ENCODE measurements around the gene TBC1D3B.

The TBC1D3B gene

GRCh38 chr17:36144014-36144413 is 32.4 kb downstream of the TBC1D3B start:
- no peak overlapping the region for H3K27ac ChIP-seq (ENCODE audit: low read depth, low read length)
- H3K27me3 ChIP-seq (ENCODE audit: low read length) = no peaks in the 10 kb centered on the region
- H3K4me2 ChIP-seq (ENCODE audit: low read depth, low read length, poor library complexity, severe bottlenecking) = no peak overlapping the region
- no peak for TF ChIP-seq CTCF (IDR thresholded peaks at IDR 0.05; ENCODE audit: insufficient read depth, low read length, poor library complexity, severe bottlenecking)
- no peak for TF ChIP-seq EZH2phosphoT487 (conservative IDR thresholded peaks at IDR 0.05; ENCODE audit: low read length)
- H3K36me3 ChIP-seq (ENCODE audit: low read length) = no peaks in the 10 kb centered on the region
- H3K9me2 ChIP-seq (replicated peaks; ENCODE audit: insufficient read depth, low read length) = no peaks in the 10 kb centered on the region
- no peaks in the 10 kb centered on the region for H3F3A ChIP-seq (ENCODE audit: insufficient read depth)
- H3K9ac ChIP-seq (ENCODE audit: low read length) = no peak overlapping the region
- H4K20me1 ChIP-seq (ENCODE audit: low read depth, low read length) = no peaks in the 10 kb centered on the region
- H3K79me2 ChIP-seq (ENCODE audit: insufficient read depth, low read length) = no peaks in the 10 kb centered on the region
- no peak overlapping the region for H3K4me3 ChIP-seq (ENCODE audit: insufficient read depth, low read length, poor library complexity, severe bottlenecking)
- H2AFZ ChIP-seq (ENCODE audit: low read depth, low read length, severe bottlenecking) = no peak overlapping the region
- H3K9me3 ChIP-seq (ENCODE audit: insufficient read depth, low read length) = no peaks in the 10 kb centered on the region

- Histone ChIP-seq H2AFZ (ENCODE audit: low read depth, low read length, severe bottlenecking) (no peak overlapping the region), H3F3A (ENCODE audit: insufficient read depth) (no peaks in the 10 kb centered on the region), H3K9ac (ENCODE audit: low read length) (no peak overlapping the region), H3K9me3 (ENCODE audit: insufficient read depth, low read length) (no peaks in the 10 kb centered on the region), H3K27me3 (ENCODE audit: low read length) (no peaks in the 10 kb centered on the region), H3K36me3 (ENCODE audit: low read length) (no peaks in the 10 kb centered on the region), H3K9me2 (replicated peaks; ENCODE audit: insufficient read depth, low read length) (no peaks in the 10 kb centered on the region), H3K27ac (ENCODE audit: low read depth, low read length) (no peak overlapping the region), H3K4me2 (ENCODE audit: low read depth, low read length, poor library complexity, severe bottlenecking) (no peak overlapping the region), H4K20me1 (ENCODE audit: low read depth, low read length) (no peaks in the 10 kb centered on the region), H3K79me2 (ENCODE audit: insufficient read depth, low read length) (no peaks in the 10 kb centered on the region), H3K4me3 (ENCODE audit: insufficient read depth, low read length, poor library complexity, severe bottlenecking) (no peak overlapping the region)
- no peak for TF ChIP-seq EZH2phosphoT487 (conservative IDR thresholded peaks at IDR 0.05; ENCODE audit: low read length)
- TF ChIP-seq CTCF (IDR thresholded peaks at IDR 0.05; ENCODE audit: insufficient read depth, low read length, poor library complexity, severe bottlenecking) = no peak
Observed at GRCh38 chr17:36142806-36143205, 33.6 kb downstream of the TBC1D3B start.

GRCh38 chr17:36142235-36142634 is 34.2 kb downstream of the TBC1D3B start:
- no peak overlapping the region for H3K27ac ChIP-seq (ENCODE audit: low read depth, low read length)
- H4K20me1 ChIP-seq (ENCODE audit: low read depth, low read length) = no peaks in the 10 kb centered on the region
- no peaks in the 10 kb centered on the region for H3K9me3 ChIP-seq (ENCODE audit: insufficient read depth, low read length)
- no peaks in the 10 kb centered on the region for H3K79me2 ChIP-seq (ENCODE audit: insufficient read depth, low read length)
- H3F3A ChIP-seq (ENCODE audit: insufficient read depth) = no peaks in the 10 kb centered on the region
- H3K9me2 ChIP-seq (replicated peaks; ENCODE audit: insufficient read depth, low read length) = no peaks in the 10 kb centered on the region
- H3K4me2 ChIP-seq (ENCODE audit: low read depth, low read length, poor library complexity, severe bottlenecking) = no peak overlapping the region
- no peak overlapping the region for H2AFZ ChIP-seq (ENCODE audit: low read depth, low read length, severe bottlenecking)
- TF ChIP-seq CTCF (IDR thresholded peaks at IDR 0.05; ENCODE audit: insufficient read depth, low read length, poor library complexity, severe bottlenecking) = no peak
- TF ChIP-seq EZH2phosphoT487 (conservative IDR thresholded peaks at IDR 0.05; ENCODE audit: low read length) = no peak
- H3K4me3 ChIP-seq (ENCODE audit: insufficient read depth, low read length, poor library complexity, severe bottlenecking) = no peak overlapping the region
- no peaks in the 10 kb centered on the region for H3K36me3 ChIP-seq (ENCODE audit: low read length)
- no peaks in the 10 kb centered on the region for H3K27me3 ChIP-seq (ENCODE audit: low read length)
- no peak overlapping the region for H3K9ac ChIP-seq (ENCODE audit: low read length)

Data from SU-DHL-6 (cell line).